D341Med (cell line): ENCODE measurements around the gene UBE2C.

Source experiments
- DNase-seq: peaks from one replicate; pipeline ENCODE4 v3.0.0; 2012; ENCODE audit warnings: low spot score

The UBE2C gene

GRCh38 chr20:45833030-45833882, 20.8 kb downstream of the UBE2C start, which contains the start of gene SNX21:
TSS of gene SNX21 (plus strand) at chr20:45833799. CDS start at chr20:45833920, 121 bp downstream.
- DNase-seq = peak; percentile 86

- peak; percentile 81 for DNase-seq
Measured at GRCh38 chr20:45833883-45834796, 21.7 kb downstream of the UBE2C start.

GRCh38 chr20:45834797-45835161, 22.3 kb downstream of the UBE2C start:
- DNase-seq = no peak

- no peak for DNase-seq
Measured at GRCh38 chr20:45835329-45835765, 22.9 kb downstream of the UBE2C start.

- no peak for DNase-seq
Measured at GRCh38 chr20:45835825-45836224, 23.4 kb downstream of the UBE2C start.

GRCh38 chr20:45836841-45837240, 24.4 kb downstream of the UBE2C start:
- DNase-seq = no peak

GRCh38 chr20:45840700-45841198, 28.3 kb downstream of the UBE2C start:
- DNase-seq = no peak

- DNase-seq = no peak
Measured at GRCh38 chr20:45841407-45842129, 29.1 kb downstream of the UBE2C start.

- DNase-seq = no peak
Measured at GRCh38 chr20:45842169-45842812, 29.8 kb downstream of the UBE2C start.

- DNase-seq = no peak
Measured at GRCh38 chr20:45843506-45843905, 31.1 kb downstream of the UBE2C start.

GRCh38 chr20:45845452-45845851, 33.0 kb downstream of the UBE2C start:
- DNase-seq = no peak

GRCh38 chr20:45848421-45848820, 36.0 kb downstream of the UBE2C start:
- no peak for DNase-seq

GRCh38 chr20:45848969-45849582, 36.6 kb downstream of the UBE2C start:
- DNase-seq = no peak

GRCh38 chr20:45850238-45850637, 37.8 kb downstream of the UBE2C start:
- no peak for DNase-seq

- no peak for DNase-seq
Measured at GRCh38 chr20:45850926-45851325, 38.5 kb downstream of the UBE2C start.

GRCh38 chr20:45851501-45851900, 39.1 kb downstream of the UBE2C start:
- DNase-seq = no peak

GRCh38 chr20:45852326-45852725, 39.9 kb downstream of the UBE2C start:
- no peak for DNase-seq

- DNase-seq = no peak
Measured at GRCh38 chr20:45853484-45853883, 41.0 kb downstream of the UBE2C start.

GRCh38 chr20:45857114-45857881, 44.9 kb downstream of the UBE2C start, which contains the start of the genes ACOT8 and ZSWIM3:
TSS of gene ACOT8 (minus strand) at chr20:45857392. CDS start at chr20:45857315, 77 bp downstream.
TSS of gene ZSWIM3 (plus strand) at chr20:45857614. CDS start at chr20:45857826, 212 bp downstream.
- DNase-seq = peak; percentile 99

- DNase-seq = no peak
Measured at GRCh38 chr20:45857882-45858216, 45.4 kb downstream of the UBE2C start.
